ENCODE data around the gene OR51T1. TPM values are rescaled to one million over a fixed set of nuclear protein-coding genes. Genes with fewer than 3 reads are reported as not detected.
"Not testable (repeated sequence)": the region's sequence is repeated elsewhere in the genome, so short reads cannot be mapped to it uniquely, and the experiment has no call there.

The OR51T1 gene
- not detected for total RNA-seq

- no peak within 1 kb of the TSS for H3K27ac ChIP-seq
- H3K36me3 ChIP-seq, result no peaks in the 10 kb centered on the region
- no peak within 1 kb of the TSS for H3K4me3 ChIP-seq
- H3K4me1 ChIP-seq, result no peaks in the 10 kb centered on the region
- H3K9me3 ChIP-seq, result no peaks in the 10 kb centered on the region
- TF ChIP-seq POLR2A (IDR thresholded peaks at IDR 0.05) (no peak), CTCF (IDR thresholded peaks at IDR 0.05) (no peak)
- DNase-seq, result no peak
- intact Hi-C loops (cut with DNase I; ENCODE audit: low total_unique reads), result no loop called here
- H3K27me3 ChIP-seq, result no peaks in the 10 kb centered on the region
Measured at GRCh38 chr11:4881860-4882500, at the start of gene OR51T1. OR51T1 (plus strand) TSS chr11:4881900; CDS start chr11:4881900, 0 bp downstream.

- H3K36me3 ChIP-seq, result no peaks in the 10 kb centered on the region
- no peak overlapping the region for H3K27ac ChIP-seq
- H3K4me1 ChIP-seq, result no peaks in the 10 kb centered on the region
- no peak overlapping the region for H3K4me3 ChIP-seq
- DNase-seq, result no peak
- H3K9me3 ChIP-seq, result no peaks in the 10 kb centered on the region
- intact Hi-C loops (cut with DNase I; ENCODE audit: low total_unique reads), result no loop called here
- TF ChIP-seq CTCF (IDR thresholded peaks at IDR 0.05) (no peak), POLR2A (IDR thresholded peaks at IDR 0.05) (no peak)
- no peaks in the 10 kb centered on the region for H3K27me3 ChIP-seq
Measured at GRCh38 chr11:4839851-4840549, 41.7 kb upstream of the OR51T1 start.

- H3K9me3 ChIP-seq, result no peaks in the 10 kb centered on the region
- intact Hi-C loops (cut with DNase I; ENCODE audit: low total_unique reads), result no loop called here
- no peaks in the 10 kb centered on the region for H3K36me3 ChIP-seq
- no peak within 1 kb of the TSS for H3K27ac ChIP-seq
- no peaks in the 10 kb centered on the region for H3K27me3 ChIP-seq
- TF ChIP-seq CTCF (IDR thresholded peaks at IDR 0.05) (no peak), POLR2A (IDR thresholded peaks at IDR 0.05) (no peak)
- DNase-seq, result no peak
- no peak within 1 kb of the TSS for H3K4me3 ChIP-seq
- no peaks in the 10 kb centered on the region for H3K4me1 ChIP-seq
Measured at GRCh38 chr11:4848908-4849532, 32.7 kb upstream of the OR51T1 start, which contains the start of gene OR51S1. OR51S1 (minus strand) TSS chr11:4849208; CDS start chr11:4849208, 0 bp downstream.

GRCh38 chr11:4851033-4851432, 30.7 kb upstream of the OR51T1 start:
- DNase-seq, result no peak
- Histone ChIP-seq H3K27ac (no peak overlapping the region), H3K27me3 (no peaks in the 10 kb centered on the region), H3K4me1 (no peaks in the 10 kb centered on the region), H3K9me3 (no peaks in the 10 kb centered on the region), H3K36me3 (no peaks in the 10 kb centered on the region), H3K4me3 (no peak overlapping the region)
- no peak for TF ChIP-seq CTCF (IDR thresholded peaks at IDR 0.05)
- no peak for TF ChIP-seq POLR2A (IDR thresholded peaks at IDR 0.05)
- intact Hi-C loops (cut with DNase I; ENCODE audit: low total_unique reads), result no loop called here

GRCh38 chr11:4854286-4854685, 27.4 kb upstream of the OR51T1 start:
- H3K9me3 ChIP-seq; intact Hi-C loops (cut with DNase I; ENCODE audit: low total_unique reads); H3K4me3 ChIP-seq; H3K27ac ChIP-seq; H3K4me1 ChIP-seq; H3K27me3 ChIP-seq; H3K36me3 ChIP-seq; DNase-seq: not testable (repeated sequence)

Measured in uterus (tissue), 4 donors.